Naive thymus-derived CD4-positive, alpha-beta T cell (primary cell): ENCODE results near the gene RGS17. TPM values are rescaled to one million over a fixed set of nuclear protein-coding genes. Genes with fewer than 3 reads are reported as not detected.

ENCODE experiments used
- ATAC-seq: fragments of 150-1000 bp; cut with Tn5 transposase; 2 replicates; pipeline ENCODE4 v1.10.0; 2021; ENCODE audit warnings: mild to moderate bottlenecking, moderate library complexity
- CTCF ChIA-PET: fragments of 350-600 bp; sonication (Branson Sonifier 250); formaldehyde crosslinking; loops from one replicate; lab custom pipeline; 2021; ENCODE audit warnings: antibody characterized with exemption; lab: Charles Lee
- POLR2A ChIA-PET: fragments of 350-600 bp; sonication (Branson Sonifier 250); formaldehyde crosslinking; loops from one replicate; lab custom pipeline; 2021; ENCODE audit warnings: antibody characterized with exemption, inconsistent platforms; lab: Charles Lee
- DNase-seq, 9 donors: peaks; one replicate each; pipeline versions ENCODE4 v3.0.0 to v3.0.0-alpha.2; 2020 to 2022; ENCODE audit warnings: mixed read lengths in 1 of 9
- H3K27ac ChIP-seq: one replicate; pipeline ENCODE4 v1.7.0; 2013; ENCODE audit warnings: mild to moderate bottlenecking, low read depth, low read length, moderate library complexity
- H3K27me3 ChIP-seq, 2 donors: one replicate each; pipeline ENCODE4 v1.7.0; 2013; ENCODE audit warnings: low read length in 2 of 2, mild to moderate bottlenecking in 2 of 2, moderate library complexity in 2 of 2; ENCODE audit not compliant: control insufficient read depth in 2 of 2, insufficient read depth in 2 of 2
- H3K36me3 ChIP-seq, 3 experiments: 1 replicate in 2 of 3; 2 replicates in 1 of 3; pipeline ENCODE4 v1.7.0; 2013; ENCODE audit warnings: low read length in 3 of 3, mild to moderate bottlenecking in 3 of 3, moderate library complexity in 1 of 3; ENCODE audit not compliant: insufficient read depth in 3 of 3, control insufficient read depth in 2 of 3
- H3K4me1 ChIP-seq, 2 donors: one replicate each; pipeline ENCODE4 v1.7.0; 2013; ENCODE audit warnings: low read length in 2 of 2, mild to moderate bottlenecking in 2 of 2, moderate library complexity in 1 of 2; ENCODE audit not compliant: control insufficient read depth in 2 of 2, insufficient read depth in 2 of 2
- H3K4me3 ChIP-seq: 2 replicates; pipeline ENCODE4 v1.7.0; 2013; ENCODE audit warnings: mild to moderate bottlenecking, low read length
- H3K9me3 ChIP-seq, 3 experiments: 1 replicate in 2 of 3; 2 replicates in 1 of 3; pipeline ENCODE4 v1.7.0; 2013; ENCODE audit warnings: low read length in 3 of 3; ENCODE audit not compliant: control insufficient read depth in 2 of 3
- H3K27ac Mint-ChIP-seq, 9 donors: one replicate each; pipeline ENCODE4 v1.8.0; 2020 to 2022; ENCODE audit warnings: mixed read lengths in 9 of 9, mild to moderate bottlenecking in 8 of 9, moderate library complexity in 5 of 9, inconsistent platforms in 2 of 9
- H3K27me3 Mint-ChIP-seq, 5 donors: one replicate each; pipeline ENCODE4 v1.8.0; 2021 to 2022; ENCODE audit warnings: mixed read lengths in 5 of 5, mild to moderate bottlenecking in 1 of 5
- H3K36me3 Mint-ChIP-seq, 5 donors: one replicate each; pipeline ENCODE4 v1.8.0; 2020 to 2022; ENCODE audit warnings: mixed read lengths in 5 of 5, mild to moderate bottlenecking in 3 of 5, inconsistent platforms in 1 of 5
- H3K4me1 Mint-ChIP-seq, 7 donors: one replicate each; pipeline ENCODE4 v1.8.0; 2020 to 2022; ENCODE audit warnings: mixed read lengths in 7 of 7, mild to moderate bottlenecking in 3 of 7, inconsistent platforms in 1 of 7
- H3K4me3 Mint-ChIP-seq, 10 donors: one replicate each; pipeline ENCODE4 v1.8.0; 2020 to 2022; ENCODE audit warnings: mild to moderate bottlenecking in 10 of 10, mixed read lengths in 10 of 10, moderate library complexity in 6 of 10, inconsistent platforms in 2 of 10
- H3K9me3 Mint-ChIP-seq, 11 donors: one replicate each; pipeline ENCODE4 v1.8.0; 2020 to 2022; ENCODE audit warnings: mixed read lengths in 11 of 11, mild to moderate bottlenecking in 4 of 11, inconsistent platforms in 1 of 11, moderate library complexity in 1 of 11
- intact Hi-C, 2 donors: fragments of 100-400 bp; cut with micrococcal nuclease; formaldehyde crosslinking; loops; one replicate each; pipeline ENCODE4 v1.15.1; 2023
- polyA plus RNA-seq, 2 donors: library from polyadenylated mRNA; unstranded; fragments of 300-500 nt; fragmentation: Illumina TruSeq; gene quantifications; one replicate each; pipeline ENCODE4 v1.2.3, GENCODE V29; 2021
- total RNA-seq, 6 experiments: library from RNA in 5 of 6; stranded (reverse) in 5 of 6; gene quantifications; 1 replicate in 5 of 6; 2 replicates in 1 of 6; pipeline ENCODE4 v1.2.3 and lab custom pipeline; 2021 to 2026

RGS17 gene
- total and polyA plus RNA-seq, 7 experiments from 2014 or later = 0.39 TPM; not detected in 6

DNA sequence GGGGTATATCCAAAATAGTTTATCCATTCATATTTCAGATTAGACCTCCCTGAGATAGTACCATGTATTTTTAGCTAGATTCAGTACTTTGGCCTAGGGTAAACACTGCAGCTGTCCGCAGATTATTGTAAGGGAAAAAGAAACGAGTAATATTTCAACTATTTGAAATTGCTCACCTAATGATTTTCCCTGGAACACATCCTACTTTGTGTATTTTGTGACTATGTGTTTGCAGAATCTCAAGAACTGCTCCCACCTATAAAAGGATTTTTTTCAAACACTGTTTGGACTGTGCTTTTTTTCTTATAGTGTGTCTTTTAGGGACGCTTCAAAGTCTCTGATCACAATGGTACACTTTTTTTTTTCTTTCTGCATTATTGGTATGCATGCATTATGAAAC, 42.3 kb downstream of the RGS17 start:
- DNase-seq (no peak), ATAC-seq (no peak)
- Mint-ChIP-seq H3K4me1 (no peaks in the 10 kb centered on the region), H3K36me3 (no peaks in the 10 kb centered on the region), H3K4me3 (no peak overlapping the region), H3K9me3 (no peaks in the 10 kb centered on the region), H3K27ac (no peak overlapping the region), H3K27me3 (peaks cover 0 to 17% (median 11%) of the 10 kb centered on the region in 5 donors)
- Histone ChIP-seq H3K4me1 (no peaks in the 10 kb centered on the region), H3K27me3 (no peaks in the 10 kb centered on the region), H3K36me3 (no peaks in the 10 kb centered on the region), H3K27ac (no peak overlapping the region), H3K9me3 (no peaks in the 10 kb centered on the region), H3K4me3 (no peak overlapping the region)
- POLR2A ChIA-PET = no interaction called here
- intact Hi-C loops = no loop called here
- CTCF ChIA-PET = no interaction called here

DNA sequence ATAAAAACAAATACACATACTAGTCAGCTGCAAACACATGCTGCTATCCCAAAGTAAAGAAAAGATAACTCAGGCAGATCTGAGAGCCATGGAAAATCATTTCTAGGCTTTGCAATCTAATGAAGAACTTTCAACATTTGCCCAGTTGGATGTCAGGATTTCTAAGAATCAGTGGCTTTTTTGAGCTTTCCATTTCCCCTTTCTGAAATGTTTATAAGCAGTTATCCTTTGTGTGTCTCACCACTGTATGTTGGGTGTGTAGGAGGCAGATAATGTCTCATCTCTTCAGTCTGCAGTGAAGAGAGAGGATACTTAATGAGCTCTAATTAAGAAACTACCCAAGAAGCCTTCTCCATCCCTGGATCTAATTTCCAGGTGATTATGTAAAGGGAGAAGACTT, 43.6 kb downstream of the RGS17 start:
- CTCF ChIA-PET = no interaction called here

DNA sequence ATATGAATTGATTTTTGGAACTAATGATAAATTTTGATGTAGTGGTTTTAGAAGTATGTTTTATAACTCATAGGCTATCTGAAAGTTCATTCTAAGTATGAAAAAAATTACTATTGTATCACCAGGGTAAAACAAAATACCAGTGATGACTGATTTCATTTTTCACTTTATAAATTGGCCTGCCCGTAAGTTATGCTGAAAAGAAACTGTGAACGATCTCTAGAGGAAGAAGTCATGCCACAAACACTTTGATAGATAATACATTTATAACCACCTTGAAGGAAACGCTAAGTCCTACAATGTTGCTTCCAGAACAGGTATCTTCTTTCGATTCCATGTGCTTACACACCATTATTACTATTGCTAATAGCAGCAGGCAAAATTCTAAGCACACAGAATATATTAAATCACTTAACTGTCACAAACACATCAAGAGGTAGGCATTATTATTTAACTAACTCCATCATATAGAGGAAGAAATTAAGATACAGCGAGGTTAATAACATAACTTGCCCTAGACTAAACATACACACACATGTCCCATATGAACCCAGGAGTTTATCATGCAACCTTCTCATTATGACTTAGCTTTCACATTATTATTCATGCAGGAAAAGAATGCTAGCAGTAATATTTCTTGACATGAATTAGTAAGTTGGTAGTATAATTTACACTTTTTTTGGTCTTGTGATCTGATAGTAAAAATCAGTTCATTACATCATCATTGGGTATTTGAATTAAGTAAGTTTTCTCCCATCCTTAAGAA, 44.7 kb downstream of the RGS17 start:
- no peaks in the 10 kb centered on the region for H3K36me3 Mint-ChIP-seq
- Histone ChIP-seq H3K27ac (no peak overlapping the region), H3K4me1 (no peaks in the 10 kb centered on the region), H3K4me3 (no peak overlapping the region), H3K9me3 (no peaks in the 10 kb centered on the region), H3K36me3 (no peaks in the 10 kb centered on the region), H3K27me3 (no peaks in the 10 kb centered on the region)
- peaks cover 0 to 2% (median 0%) of the 10 kb centered on the region in 11 donors for H3K9me3 Mint-ChIP-seq
- H3K27me3 Mint-ChIP-seq = peaks cover 0 to 35% (median 22%) of the 10 kb centered on the region in 5 donors
- no peak overlapping the region for H3K4me3 Mint-ChIP-seq
- no peaks in the 10 kb centered on the region for H3K4me1 Mint-ChIP-seq
- intact Hi-C loops = no loop called here
- H3K27ac Mint-ChIP-seq = no peak overlapping the region
- no peak for ATAC-seq
- ChIA-PET CTCF (no interaction called here), POLR2A (no interaction called here)
- DNase-seq = no peak

More for the DNA sequence above, 43.6 kb downstream of the RGS17 start:
- Mint-ChIP-seq H3K4me3 (no peak overlapping the region), H3K27ac (no peak overlapping the region), H3K4me1 (no peaks in the 10 kb centered on the region), H3K9me3 (no peaks in the 10 kb centered on the region), H3K36me3 (no peaks in the 10 kb centered on the region), H3K27me3 (peaks cover 0 to 24% (median 18%) of the 10 kb centered on the region in 5 donors)
- H3K27me3 ChIP-seq = no peaks in the 10 kb centered on the region
- H3K27ac ChIP-seq = no peak overlapping the region
- H3K9me3 ChIP-seq = no peaks in the 10 kb centered on the region
- H3K4me1 ChIP-seq = no peaks in the 10 kb centered on the region
- ATAC-seq (no peak), DNase-seq (no peak)
- intact Hi-C loops = no loop called here
- no peak overlapping the region for H3K4me3 ChIP-seq
- POLR2A ChIA-PET = no interaction called here
- H3K36me3 ChIP-seq = no peaks in the 10 kb centered on the region

DNA sequence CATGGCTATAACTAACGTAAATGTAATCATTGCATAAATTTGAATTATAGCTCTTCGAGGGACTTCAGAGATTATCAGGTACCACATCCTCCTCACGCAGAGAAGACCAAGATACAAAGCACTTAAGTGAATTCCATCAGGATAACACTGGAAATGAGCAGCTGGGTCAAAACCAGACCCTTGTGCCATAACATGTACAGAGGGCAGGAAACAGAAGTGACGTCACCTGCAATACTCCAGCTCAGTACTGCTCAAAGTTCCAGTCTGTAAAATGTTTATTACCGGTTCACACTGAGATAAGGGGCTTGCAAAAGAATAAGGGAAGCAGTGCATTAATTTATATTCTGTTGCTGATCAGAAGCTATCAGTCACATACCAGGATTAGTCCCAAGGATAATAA, 45.8 kb downstream of the RGS17 start:
- Mint-ChIP-seq H3K9me3 (peaks cover 0 to 2% (median 0%) of the 10 kb centered on the region in 11 donors), H3K4me1 (no peaks in the 10 kb centered on the region), H3K27ac (no peak overlapping the region), H3K27me3 (peaks cover 0 to 41% (median 25%) of the 10 kb centered on the region in 5 donors), H3K36me3 (no peaks in the 10 kb centered on the region), H3K4me3 (no peak overlapping the region)
- Histone ChIP-seq H3K27ac (no peak overlapping the region), H3K27me3 (no peaks in the 10 kb centered on the region), H3K36me3 (no peaks in the 10 kb centered on the region), H3K4me1 (no peaks in the 10 kb centered on the region), H3K4me3 (no peak overlapping the region), H3K9me3 (no peaks in the 10 kb centered on the region)
- no peak for ATAC-seq
- no peak for DNase-seq
- ChIA-PET CTCF (no interaction called here), POLR2A (no interaction called here)
- intact Hi-C loops = no loop called here

DNA sequence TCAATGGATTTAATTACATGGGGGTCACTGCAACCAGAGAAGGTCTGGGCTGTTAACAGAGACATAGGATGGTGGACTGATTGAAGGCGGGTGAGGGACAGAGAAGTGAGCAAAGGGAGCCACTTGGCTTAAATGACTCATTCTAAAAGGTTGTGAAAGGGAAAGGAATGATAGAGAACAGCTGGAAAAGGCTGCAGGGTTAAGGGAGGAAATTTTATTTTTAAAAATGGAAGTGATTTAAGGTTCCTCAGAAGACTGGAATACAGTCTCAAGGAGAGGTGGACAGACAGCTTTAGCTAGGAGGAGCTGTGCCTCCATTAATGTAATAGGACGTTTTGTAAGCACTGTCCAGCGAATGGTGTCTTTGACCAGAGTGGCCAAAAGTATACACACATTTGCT, 46.7 kb downstream of the RGS17 start:
- H3K27ac Mint-ChIP-seq = no peak overlapping the region
- Histone ChIP-seq H3K4me3 (no peak overlapping the region), H3K27me3 (no peaks in the 10 kb centered on the region), H3K27ac (no peak overlapping the region), H3K36me3 (no peaks in the 10 kb centered on the region), H3K4me1 (no peaks in the 10 kb centered on the region), H3K9me3 (no peaks in the 10 kb centered on the region)
- no peak overlapping the region for H3K4me3 Mint-ChIP-seq
- intact Hi-C loops = no loop called here
- no peaks in the 10 kb centered on the region for H3K36me3 Mint-ChIP-seq
- ChIA-PET CTCF (no interaction called here), POLR2A (no interaction called here)
- H3K4me1 Mint-ChIP-seq = no peaks in the 10 kb centered on the region
- no peak for ATAC-seq
- peaks cover 0 to 41% (median 25%) of the 10 kb centered on the region in 5 donors for H3K27me3 Mint-ChIP-seq
- no peak for DNase-seq
- H3K9me3 Mint-ChIP-seq = peaks cover 0 to 2% (median 0%) of the 10 kb centered on the region in 11 donors

DNA sequence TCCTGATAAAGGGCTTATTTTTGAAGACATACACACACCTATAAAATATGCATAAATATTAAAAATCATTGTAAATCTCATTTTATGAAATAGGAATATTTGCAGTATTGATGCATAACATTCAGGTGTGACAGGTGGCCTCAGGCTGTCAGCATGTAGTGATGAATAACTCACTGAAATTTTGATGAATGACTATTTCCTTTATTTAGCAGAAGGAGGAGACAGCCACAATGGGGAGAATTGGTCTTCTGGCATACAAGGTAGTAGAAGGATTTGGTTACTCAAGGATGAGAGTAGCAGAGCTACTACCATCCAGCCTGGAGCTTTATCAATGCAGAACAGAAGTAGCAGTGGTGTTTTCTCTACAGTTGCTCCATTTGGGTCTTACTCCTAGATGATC, 47.2 kb downstream of the RGS17 start:
- POLR2A ChIA-PET = no interaction called here
- Mint-ChIP-seq H3K27ac (no peak overlapping the region), H3K36me3 (no peaks in the 10 kb centered on the region), H3K27me3 (peaks cover 0 to 41% (median 25%) of the 10 kb centered on the region in 5 donors), H3K4me3 (no peak overlapping the region), H3K4me1 (no peaks in the 10 kb centered on the region), H3K9me3 (peaks cover 0 to 2% (median 0%) of the 10 kb centered on the region in 11 donors)
- Histone ChIP-seq H3K36me3 (no peaks in the 10 kb centered on the region), H3K4me1 (no peaks in the 10 kb centered on the region), H3K4me3 (no peak overlapping the region), H3K27ac (no peak overlapping the region), H3K27me3 (no peaks in the 10 kb centered on the region), H3K9me3 (no peaks in the 10 kb centered on the region)
- no peak for ATAC-seq
- no peak for DNase-seq
- CTCF ChIA-PET = no interaction called here
- intact Hi-C loops = no loop called here

DNA sequence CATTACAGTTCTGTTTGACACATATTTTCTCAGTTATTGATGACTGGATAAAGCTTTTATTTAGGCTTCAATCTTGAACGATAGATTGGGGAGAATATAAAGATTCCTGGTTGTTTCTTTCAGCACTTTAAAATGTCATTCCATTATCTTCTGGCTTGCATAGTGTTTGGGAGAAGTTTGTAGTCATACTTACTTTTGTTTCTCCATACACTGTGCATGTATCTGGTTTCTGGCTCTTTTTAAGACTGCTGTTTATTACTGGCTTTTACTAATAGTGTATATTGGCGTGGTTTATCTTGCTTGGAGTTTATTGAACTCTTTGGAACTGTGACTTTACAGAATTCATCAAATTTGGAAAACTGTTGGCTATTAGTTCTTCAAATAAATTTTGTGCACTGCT, 49.2 kb downstream of the RGS17 start:
- intact Hi-C loops = no loop called here
- Histone ChIP-seq H3K27me3 (no peaks in the 10 kb centered on the region), H3K4me3 (no peak overlapping the region), H3K27ac (no peak overlapping the region), H3K4me1 (no peaks in the 10 kb centered on the region), H3K36me3 (no peaks in the 10 kb centered on the region), H3K9me3 (no peaks in the 10 kb centered on the region)
- no peak overlapping the region for H3K27ac Mint-ChIP-seq
- H3K27me3 Mint-ChIP-seq = peaks cover 0 to 41% (median 28%) of the 10 kb centered on the region in 5 donors
- DNase-seq (no peak), ATAC-seq (no peak)
- no peaks in the 10 kb centered on the region for H3K36me3 Mint-ChIP-seq
- ChIA-PET CTCF (no interaction called here), POLR2A (no interaction called here)
- H3K9me3 Mint-ChIP-seq = peaks cover 0 to 2% (median 0%) of the 10 kb centered on the region in 11 donors
- H3K4me3 Mint-ChIP-seq = no peak overlapping the region
- H3K4me1 Mint-ChIP-seq = no peaks in the 10 kb centered on the region
